ENCODE results near the gene RPS6KA5.
"Not testable (repeated sequence)": the region's sequence is repeated elsewhere in the genome, so short reads cannot be mapped to it uniquely, and the experiment has no call there.

Gene RPS6KA5

DNA sequence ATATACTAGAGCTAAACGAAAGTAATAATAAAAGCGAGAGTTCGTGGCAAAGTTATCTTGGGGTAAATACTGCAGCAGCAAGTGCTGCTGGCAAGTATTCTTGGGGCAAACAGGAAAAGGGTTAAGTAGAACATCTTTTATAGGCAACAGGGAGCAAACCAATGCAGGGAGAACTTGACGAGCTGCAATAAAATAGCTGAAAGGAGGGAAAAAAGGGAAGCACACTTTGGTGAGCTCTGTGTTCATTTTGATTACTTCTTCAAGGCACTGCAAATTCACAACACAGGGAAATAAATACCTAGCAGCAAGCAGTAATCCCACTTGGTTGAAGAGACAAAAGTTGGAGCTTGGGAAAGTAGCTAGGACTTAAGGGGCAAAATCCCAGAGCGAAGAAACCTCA, 201.9 kb downstream of the RPS6KA5 start:
- DNase-seq: no peak

DNA sequence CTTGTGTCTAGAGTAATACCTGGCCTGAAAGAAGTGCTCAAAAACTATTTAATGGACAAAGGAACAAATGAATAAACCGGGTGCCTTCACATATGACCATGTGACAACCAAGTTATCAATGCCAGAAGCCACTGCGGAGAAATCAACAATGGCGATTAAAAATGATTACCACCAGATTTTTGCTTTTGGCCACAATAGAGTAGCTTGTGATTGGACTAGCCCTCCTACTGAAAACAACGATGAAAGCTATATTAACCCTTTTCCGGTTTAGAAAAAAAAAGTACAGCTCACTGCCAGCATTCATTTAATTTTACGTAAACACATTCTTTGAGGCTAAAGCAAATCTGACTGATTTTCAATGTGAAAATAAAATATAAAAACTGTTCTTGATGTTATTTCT, 202.6 kb downstream of the RPS6KA5 start:
- no peak for DNase-seq

GRCh38 chr14:90856115-90856514, 204.3 kb downstream of the RPS6KA5 start:
- not testable (repeated sequence) for DNase-seq

DNA sequence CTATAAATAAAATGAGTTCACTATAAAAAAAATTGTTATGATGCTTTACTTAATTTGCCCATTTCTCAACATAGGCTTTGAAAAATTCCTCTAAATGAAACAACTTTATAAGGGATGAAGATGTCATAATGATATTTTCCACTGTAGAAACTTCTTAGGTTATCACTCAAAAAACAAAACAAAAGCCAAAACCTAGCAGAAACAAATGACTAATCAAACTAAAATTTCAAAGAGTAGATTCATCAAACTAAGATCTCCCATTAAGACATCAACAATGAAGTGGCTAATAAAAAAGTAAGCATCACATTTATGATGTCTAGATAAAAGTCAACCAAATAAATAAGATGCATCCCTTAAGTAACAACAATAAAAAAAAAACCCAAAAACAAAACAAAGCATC, 207.3 kb downstream of the RPS6KA5 start:
- no peak for DNase-seq

DNA sequence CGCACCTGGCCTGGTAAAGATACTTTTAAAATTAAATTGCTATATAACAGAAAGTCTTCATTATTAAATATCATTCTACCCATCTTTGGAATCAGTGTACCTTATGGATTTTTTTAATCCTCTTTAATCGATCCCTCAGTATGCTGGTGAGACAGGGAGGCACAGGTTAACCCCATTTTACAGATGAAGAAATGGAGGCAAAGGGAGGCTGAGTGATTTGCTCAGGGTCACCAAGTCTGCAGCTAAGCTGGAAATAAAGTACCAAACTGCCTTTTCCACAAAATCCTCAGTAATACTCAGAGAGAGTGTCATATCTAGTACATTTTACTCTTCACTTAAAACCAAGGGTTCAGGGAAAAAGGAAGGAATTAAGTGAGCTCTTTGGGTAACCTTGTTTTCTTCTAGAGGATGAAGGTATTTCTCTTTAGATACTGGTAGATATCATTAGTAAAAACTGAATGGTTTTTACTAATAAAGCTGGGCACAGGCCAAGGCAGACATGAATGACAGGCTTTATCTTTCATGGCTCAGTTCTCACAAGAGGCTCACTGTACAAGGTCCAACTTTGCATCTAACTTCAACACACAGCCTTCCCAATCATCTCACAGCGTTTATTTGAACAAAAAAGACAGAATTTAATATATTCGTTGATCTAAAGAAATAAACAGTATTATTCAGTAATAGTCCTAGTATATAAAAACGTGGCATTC, 209.0 kb downstream of the RPS6KA5 start:
- no peak for DNase-seq

DNA sequence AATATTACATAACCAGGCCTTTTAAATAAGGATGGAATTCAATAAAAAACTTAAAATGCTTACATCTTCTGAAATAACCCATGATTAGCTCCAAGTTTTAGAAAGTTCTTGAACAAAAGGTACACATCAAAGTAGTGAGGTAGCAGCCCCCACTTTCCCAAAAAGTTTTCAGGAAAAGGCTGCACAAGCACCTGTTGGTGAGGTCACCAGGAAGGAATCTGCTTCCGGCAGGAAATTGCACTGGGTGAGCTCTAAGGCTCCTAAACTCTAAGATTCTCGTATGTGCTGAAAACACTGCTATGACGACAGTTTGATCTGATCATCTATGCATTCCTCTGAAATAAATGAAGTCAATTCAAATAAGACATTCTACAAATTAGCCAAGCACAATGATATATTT, 210.0 kb downstream of the RPS6KA5 start:
- no peak for DNase-seq

DNA sequence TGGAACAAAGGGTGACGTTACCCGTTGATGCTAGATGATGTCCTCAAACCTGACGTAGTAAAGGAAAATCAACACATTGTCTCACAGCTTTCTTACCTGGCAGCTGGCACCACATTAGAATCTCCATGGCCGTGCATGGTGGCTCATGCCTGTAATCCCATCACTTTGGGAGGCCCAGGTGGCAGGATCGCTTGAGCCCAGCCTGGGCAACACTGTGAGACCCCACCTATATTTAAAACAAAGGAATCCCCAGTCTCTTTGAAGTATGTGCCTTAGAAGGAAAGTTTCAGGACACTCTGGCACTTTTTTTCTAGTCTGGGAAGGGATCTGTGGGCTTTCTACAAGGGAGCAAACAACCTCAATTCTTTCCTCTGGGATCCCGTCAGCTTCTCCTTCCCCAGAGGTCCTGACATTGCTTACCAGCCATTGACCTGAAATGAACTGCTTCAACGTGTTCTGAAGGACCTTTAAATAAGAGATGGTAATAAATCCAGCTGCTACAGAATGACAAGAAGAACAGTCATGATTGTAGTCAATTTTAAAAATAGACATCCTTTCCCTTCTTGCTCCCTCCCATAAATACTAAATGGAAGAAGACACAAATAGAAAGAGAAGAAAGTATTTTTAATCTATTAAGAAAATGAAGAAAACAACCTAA, 210.5 kb downstream of the RPS6KA5 start:
- no peak for DNase-seq

GRCh38 chr14:90848944-90849731, 211.3 kb downstream of the RPS6KA5 start:
- DNase-seq: no peak

GRCh38 chr14:90846511-90846910, 213.9 kb downstream of the RPS6KA5 start:
- no peak for DNase-seq

- DNase-seq: no peak
These were observed 216.1 kb downstream of the RPS6KA5 start for GRCh38 chr14:90844321-90844720.

DNA sequence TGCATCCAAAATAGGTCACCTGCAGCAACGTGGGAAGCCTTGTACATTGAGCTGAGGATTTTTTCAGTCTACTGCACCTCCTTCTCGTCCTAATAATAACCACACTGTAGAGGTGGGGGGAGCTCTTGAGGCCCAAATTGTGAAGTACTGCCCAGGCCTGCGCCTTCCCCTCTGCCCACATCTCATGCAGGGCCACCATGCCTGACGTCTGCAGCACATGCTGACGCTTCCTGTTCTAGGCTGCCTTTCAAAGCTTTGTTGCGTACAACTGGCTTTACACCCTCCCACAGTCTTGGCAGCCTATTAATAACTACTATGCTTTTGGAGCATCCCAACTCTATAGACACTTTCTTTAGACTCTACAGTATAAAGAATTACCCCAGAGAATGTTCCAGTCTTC, 217.7 kb downstream of the RPS6KA5 start:
- no peak for DNase-seq

DNA sequence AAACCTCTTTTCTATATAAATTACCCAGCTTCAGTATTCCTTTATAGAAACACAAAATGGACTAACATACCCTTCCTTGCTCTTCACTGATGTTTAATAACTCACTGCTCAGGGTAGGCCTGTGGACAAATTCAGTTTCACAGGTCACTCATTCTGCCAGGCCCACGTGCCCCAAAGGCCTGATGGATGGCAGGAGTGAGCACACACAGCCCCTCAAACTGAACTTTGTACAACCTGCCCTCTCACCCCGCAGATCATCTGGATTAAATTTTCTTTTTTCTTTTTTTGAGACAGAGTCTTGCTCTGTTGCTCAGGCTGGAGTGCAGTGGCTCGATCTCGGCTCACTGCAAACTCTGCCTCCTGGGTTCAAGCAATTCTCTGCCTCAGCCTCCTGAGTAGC, 219.8 kb downstream of the RPS6KA5 start:
- not testable (repeated sequence) for DNase-seq

- DNase-seq: no peak
These were observed 220.6 kb downstream of the RPS6KA5 start for GRCh38 chr14:90839889-90840266.

- no peak for DNase-seq
These were observed 221.2 kb downstream of the RPS6KA5 start for GRCh38 chr14:90839024-90839888.

DNA sequence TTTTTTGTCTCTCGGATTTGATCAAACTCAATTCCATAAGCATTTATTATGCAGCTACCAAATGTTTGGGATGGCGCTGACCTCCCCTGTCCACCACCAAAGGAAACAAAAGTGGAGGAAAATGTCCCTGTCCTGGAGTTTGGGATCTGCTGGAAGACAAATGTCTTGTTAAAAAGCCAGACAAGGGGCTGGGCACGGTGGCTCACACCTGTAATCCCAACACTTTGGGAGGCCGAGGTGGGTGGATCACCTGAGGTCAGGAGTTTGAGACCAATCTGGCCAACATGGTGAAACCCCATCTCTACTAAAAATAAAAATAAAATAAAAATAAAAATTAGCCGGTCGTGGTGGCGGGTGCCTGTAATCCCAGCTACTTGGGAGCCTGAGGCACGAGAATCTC, 221.9 kb downstream of the RPS6KA5 start:
- DNase-seq: not testable (repeated sequence)

DNA sequence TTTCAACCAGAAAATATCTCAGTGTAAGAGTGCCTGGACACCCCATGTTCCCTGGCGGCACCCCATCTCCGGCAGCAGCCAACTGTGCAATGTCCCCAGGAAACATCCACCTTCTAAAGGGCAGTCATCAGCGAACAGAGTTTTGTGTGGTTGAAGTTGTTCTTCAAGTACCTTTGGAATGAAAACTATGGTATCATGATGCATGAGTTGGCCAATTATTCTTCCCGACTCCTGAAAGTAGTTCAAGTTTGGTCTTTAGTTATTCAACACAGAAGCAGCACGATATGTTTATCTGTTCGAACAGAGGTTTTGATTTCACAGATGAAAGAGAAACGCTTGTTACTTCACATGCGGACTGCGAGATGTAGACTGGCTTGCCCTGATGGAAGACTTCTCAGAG, 223.1 kb downstream of the RPS6KA5 start:
- DNase-seq: no peak

- DNase-seq: no peak
These were observed 223.8 kb downstream of the RPS6KA5 start for GRCh38 chr14:90836692-90837063.

DNA sequence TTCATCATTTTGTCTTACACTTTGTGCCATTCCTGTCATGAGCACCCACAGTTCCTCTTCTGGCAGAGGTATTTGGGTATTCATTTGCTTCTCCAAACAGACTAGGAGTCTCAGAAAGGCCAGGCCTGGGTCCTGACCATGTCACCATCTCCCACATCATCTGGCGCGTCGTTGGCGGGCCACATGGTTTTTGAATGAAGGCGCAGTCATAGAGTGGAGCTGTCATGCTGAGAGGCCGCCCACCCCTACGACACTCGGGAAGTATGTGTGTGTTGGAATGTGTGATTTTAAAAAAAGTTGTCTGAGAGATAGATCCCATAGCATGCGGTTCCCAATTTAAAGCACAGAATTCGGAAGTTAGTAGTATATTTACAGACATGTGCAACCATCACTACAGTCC, 228.6 kb downstream of the RPS6KA5 start:
- no peak for DNase-seq

GRCh38 chr14:90830931-90831701, 229.3 kb downstream of the RPS6KA5 start:
- no peak for DNase-seq

- no peak for DNase-seq
These were observed 230.8 kb downstream of the RPS6KA5 start for GRCh38 chr14:90829677-90830076.

DNA sequence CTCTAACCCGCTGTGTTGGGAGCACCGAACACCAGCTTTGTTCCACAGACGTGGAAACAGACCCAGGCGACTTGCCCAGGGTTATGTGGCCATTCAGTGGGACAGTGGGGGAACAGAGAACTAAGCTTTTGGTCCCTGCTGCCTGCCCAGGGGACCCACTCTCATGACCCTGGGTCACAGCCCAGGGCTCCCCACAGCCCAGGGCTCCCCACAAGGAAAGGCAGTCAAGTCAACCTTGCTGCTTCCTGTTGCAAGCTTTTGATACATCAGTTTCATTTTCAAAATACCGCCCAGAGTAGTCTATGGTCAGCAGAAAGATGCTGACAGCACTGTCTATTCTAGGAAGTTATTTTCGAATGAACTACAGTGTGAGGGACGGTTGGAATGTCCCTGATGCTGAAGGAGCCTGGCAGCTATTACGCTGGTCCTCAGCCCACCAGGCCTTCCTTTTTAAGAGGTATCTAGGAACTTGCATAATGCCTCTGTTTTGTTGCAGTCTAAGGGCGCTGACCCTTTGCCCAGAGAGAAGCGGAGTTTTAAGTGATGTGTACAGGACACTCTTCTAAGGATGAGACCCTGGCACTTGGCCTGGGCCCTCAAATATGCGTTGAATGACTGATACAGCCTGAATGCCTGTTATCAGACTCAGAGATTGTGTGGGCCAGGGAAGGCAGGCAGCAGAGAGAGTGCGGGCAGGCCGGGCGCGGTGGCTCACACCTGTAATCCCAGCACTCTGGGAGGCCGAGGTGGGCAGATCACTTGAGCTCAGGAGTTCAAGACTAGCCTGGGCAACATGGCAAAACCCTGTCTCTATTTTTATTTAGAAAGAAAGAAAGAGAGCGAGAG, 231.6 kb downstream of the RPS6KA5 start:
- DNase-seq: no peak
